Measurements from ENCODE around the gene SORBS1.

DNA sequence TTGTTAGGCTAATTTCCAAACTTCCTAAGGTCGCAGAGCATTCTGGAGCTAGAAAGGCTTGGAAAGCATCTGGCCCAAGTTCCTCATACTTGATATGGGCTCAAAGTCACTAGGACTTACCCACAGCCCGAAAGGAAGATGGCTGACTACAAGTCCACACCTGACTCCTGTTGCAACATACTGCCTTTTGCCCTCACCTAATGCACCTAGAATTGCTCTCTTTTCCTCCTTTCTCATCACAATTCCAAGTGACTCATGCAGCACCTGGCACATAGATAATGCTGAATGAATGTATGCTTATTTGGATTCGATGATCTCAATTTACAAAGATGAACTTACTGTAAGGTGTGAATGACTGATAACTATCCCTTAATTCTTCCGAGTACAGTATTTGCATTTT lies 131.5 kb downstream of the SORBS1 start:
- TF ChIP-seq, protein P1, sequence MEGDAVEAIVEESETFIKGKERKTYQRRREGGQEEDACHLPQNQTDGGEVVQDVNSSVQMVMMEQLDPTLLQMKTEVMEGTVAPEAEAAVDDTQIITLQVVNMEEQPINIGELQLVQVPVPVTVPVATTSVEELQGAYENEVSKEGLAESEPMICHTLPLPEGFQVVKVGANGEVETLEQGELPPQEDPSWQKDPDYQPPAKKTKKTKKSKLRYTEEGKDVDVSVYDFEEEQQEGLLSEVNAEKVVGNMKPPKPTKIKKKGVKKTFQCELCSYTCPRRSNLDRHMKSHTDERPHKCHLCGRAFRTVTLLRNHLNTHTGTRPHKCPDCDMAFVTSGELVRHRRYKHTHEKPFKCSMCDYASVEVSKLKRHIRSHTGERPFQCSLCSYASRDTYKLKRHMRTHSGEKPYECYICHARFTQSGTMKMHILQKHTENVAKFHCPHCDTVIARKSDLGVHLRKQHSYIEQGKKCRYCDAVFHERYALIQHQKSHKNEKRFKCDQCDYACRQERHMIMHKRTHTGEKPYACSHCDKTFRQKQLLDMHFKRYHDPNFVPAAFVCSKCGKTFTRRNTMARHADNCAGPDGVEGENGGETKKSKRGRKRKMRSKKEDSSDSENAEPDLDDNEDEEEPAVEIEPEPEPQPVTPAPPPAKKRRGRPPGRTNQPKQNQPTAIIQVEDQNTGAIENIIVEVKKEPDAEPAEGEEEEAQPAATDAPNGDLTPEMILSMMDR (IDR thresholded peaks at IDR 0.05; ENCODE audit: low read length), result no peak
- TF ChIP-seq EZH2 (optimal IDR thresholded peaks at IDR 0.05; ENCODE audit: low read depth, low read length), result no peak
